SKM-1 (cell line): ENCODE results near the gene MAPK4.

ENCODE experiments used
- DNase-seq: peaks from one replicate; lab custom pipeline; 2025; ENCODE audit not compliant: unreplicated experiment; lab: John Stamatoyannopoulos, UW

MAPK4 gene

GRCh38 chr18:50651334-50651733 is 91.4 kb downstream of the MAPK4 start:
- no peak for DNase-seq

DNA sequence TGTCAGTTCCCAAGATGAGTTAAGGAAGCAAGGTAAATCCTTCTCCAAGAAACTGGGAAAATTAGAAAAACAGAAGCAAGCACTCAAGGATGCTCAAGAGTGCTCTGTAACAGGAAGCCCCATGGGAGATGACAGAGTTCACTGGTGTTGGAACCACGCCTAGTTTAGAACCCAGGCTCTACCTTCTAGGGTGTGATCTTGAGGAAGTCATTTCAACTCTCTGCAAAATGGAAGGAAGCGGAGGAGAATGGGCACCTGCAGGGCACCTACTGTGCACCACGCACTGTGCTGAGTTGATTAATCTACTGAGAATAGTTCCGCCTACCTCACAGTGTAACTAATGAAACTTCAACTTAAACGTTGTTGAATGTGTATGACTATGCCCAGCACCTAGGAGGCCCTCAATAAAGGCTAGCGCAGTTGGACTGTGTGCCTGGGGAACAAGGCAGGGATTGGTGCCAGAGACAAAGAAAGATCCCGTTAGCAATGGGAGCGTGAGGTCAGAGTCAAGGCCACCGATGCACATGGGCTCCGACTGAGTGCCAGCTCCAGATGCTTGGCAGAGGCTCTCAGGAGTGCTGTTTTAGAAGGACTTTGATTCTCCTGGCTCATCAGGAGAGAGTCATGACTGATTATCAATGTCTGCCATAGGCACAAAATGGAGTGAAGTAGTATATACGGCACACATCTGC is 93.7 kb downstream of the MAPK4 start:
- DNase-seq = no peak

- DNase-seq = no peak
Observed at GRCh38 chr18:50654211-50654610, 94.3 kb downstream of the MAPK4 start.

GRCh38 chr18:50654658-50655550 is 95.0 kb downstream of the MAPK4 start:
- no peak for DNase-seq

DNA sequence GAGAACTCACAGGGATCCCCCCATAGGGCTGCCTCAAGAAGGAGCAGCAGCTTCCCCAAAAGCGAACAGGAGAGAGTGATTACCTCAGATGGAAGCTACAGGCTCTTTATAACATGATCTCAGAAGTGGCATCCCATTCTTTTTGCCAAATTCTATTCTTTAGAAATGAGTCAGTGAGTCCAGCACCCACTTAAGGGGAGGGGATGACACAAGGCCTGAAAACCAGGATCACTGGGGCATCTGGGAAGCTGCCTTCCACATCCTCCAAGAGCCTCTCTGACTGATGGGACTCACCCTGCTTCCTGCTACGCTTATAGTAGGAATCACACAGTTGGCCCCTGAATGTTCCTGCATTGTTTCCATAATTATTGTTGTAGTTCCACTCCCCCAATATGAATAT is 96.5 kb downstream of the MAPK4 start:
- no peak for DNase-seq

DNA sequence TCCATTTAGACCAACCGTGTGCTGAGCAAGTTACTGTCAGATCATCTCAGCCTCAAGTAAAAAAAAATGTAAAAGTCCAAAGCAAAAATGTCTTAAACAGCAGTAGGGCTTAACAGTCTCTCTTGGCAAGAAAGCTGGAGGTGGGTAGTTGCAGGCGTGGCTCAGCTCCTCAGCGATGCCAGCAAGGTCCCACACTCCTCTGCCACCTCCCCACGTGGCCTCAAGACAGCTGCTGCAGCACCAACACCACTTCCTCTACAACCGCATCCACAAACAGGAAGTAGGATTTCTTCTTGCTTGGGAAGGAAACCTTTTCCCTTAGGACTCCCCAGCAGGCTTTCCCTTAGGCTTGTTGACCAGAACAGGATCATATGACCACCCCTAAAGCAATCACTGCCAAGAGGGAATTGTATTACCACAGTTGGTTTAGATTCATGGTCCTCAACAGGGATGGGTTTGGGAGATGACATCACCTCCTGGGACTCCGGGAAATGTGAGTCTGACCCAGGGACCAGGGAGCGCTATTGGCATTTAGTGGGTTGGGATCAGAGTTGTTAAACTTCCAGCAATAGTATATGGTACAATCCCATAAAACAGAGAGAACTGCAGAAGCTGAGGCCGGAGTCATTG is 97.1 kb downstream of the MAPK4 start:
- no peak for DNase-seq

GRCh38 chr18:50658601-50659000 is 98.7 kb downstream of the MAPK4 start:
- no peak for DNase-seq

DNA sequence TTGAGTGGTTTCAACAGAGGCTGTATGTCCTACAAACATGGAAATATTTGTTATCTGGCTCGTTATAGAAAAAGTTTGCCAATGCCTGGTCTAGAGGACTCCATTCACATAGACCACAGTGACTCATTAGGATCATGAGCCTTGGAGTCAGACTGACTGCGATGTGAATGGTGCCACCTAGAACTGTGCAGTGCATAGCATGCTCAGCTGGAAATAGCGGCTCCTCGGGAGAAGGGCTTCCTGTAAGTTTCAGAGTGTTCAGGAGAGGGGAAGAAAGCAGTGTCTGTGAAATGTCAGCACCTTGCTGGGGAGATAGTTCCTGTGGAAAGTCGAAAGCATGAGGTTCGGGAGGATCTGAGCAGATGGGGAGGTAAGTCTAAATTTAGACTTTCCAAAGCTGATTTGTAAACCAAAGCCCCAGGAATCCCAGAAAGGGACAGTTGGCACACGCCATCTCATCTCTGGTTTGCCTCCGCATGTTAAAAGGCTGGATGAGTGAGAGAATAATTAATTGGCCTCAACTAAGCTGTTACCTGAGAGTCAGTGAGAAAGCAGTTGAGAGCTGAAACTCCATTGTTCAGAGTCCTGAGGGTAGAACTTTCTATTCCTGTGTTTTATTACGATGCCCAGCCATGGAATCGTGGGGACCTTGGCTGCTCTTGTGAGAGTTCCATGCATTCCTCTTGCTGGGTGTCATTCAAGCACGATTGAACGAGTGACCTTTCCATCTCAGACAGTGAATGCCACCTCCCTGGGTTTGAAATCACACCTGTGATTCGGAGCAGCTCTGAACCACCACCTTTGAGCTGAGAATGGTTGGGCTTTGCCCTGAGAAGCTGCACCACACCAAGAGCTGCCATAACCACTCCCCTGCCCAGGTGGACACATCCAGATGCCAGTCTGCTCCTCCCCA is 99.5 kb downstream of the MAPK4 start:
- no peak for DNase-seq

DNA sequence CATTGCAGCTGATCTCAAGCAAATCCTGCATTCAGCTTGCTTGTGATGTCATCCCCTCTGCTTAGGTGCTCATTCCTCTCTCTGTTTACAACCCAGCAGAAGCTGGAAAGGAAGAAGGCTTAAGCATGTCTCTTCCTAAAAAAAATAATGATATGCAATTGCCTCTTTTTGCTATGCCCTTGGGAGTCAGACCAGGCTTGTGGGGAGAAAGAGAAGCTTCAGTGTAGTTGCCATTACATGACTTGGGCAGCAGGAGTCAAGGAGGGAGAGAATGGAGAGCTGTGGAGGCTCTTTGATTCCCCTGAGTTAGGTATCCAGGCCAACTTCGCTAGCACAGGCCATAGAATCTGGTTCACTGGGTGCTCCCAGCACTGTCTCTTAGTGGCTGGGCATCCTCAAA is 101.1 kb downstream of the MAPK4 start:
- DNase-seq = no peak

GRCh38 chr18:50662177-50662576 is 102.3 kb downstream of the MAPK4 start:
- peak; percentile 8 for DNase-seq

- no peak for DNase-seq
Observed at GRCh38 chr18:50662775-50663383, 103.0 kb downstream of the MAPK4 start.

DNA sequence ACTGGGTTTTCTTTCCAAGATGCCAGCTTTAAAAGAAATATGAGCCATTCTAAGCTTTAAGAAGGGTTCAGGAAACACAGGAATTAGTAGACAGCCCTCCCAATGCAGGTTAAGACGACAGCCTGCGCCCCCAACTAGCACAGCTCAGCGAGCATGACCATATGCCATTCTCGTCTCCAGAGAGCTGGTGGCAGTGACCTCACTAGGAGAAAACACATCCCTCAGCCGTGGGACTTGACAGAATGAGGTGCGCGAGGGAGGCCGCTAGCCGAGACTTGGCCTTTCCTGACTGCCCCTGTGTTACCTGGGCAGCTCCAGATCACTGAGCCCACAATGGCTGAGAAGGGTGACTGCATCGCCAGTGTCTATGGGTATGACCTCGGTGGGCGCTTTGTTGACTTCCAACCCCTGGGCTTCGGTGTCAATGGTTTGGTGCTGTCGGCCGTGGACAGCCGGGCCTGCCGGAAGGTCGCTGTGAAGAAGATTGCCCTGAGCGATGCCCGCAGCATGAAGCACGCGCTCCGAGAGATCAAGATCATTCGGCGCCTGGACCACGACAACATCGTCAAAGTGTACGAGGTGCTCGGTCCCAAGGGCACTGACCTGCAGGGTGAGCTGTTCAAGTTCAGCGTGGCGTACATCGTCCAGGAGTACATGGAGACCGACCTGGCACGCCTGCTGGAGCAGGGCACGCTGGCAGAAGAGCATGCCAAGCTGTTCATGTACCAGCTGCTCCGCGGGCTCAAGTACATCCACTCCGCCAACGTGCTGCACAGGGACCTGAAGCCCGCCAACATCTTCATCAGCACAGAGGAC is 103.9 kb downstream of the MAPK4 start:
- DNase-seq = no peak

DNA sequence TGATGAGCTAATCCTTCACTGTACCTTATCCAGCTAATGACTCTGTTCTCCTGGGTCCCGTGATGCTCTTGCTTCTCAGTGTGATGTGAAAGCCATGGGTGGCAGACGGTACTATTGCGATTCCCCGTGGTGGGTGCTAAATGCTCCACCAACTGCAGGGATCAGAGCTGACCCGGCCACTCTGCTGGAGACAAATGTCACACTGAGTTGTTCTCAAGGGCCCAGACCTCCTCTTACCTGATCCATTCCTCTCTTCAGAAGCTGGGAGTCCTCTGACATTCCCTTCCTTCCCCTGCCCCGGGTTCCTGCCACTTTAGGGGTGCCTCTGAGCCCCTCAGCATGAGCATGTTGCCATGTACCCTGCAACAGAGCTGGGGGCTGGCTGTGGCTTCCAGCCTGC is 105.1 kb downstream of the MAPK4 start:
- no peak for DNase-seq

DNA sequence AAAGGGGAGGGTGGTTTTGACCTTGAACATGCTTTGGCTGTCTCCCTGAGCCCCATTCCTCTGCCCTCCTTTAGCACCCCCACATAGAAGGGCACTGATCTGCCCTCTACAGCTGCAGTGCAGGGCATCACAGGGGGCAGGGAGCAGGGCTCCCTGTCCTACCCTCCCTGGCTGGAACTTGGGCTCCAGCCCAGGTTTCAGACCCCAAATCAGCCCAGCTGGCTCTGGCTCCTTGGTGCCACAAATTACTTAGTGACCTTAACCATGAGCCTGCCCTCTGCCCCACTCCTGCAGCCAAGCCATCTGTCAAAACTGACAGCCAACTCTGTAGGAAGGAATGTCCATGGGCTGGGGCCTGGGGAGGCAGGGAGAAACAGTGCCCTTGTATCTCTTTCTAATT is 105.6 kb downstream of the MAPK4 start:
- no peak for DNase-seq

GRCh38 chr18:50666536-50666935 is 106.6 kb downstream of the MAPK4 start:
- no peak for DNase-seq

DNA sequence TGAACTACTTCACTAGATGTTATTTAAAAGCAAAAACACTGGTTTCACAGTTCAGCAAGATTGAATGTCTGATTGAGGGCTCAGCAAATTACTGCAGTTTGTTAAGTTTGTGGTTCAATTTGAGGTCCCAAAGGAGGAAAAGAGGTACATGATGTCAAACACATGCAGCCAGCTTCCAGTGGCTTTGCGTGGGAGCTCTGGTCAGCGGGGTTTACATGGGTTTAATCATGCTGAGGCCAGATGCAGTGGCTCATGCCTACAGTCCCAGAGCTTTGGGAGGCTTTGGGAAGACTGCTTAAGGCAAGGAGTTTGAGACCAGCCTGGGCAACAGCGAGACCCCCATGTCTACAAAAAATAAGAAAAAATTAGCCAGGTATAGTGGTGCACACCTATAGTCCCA is 111.5 kb downstream of the MAPK4 start:
- DNase-seq = no peak

DNA sequence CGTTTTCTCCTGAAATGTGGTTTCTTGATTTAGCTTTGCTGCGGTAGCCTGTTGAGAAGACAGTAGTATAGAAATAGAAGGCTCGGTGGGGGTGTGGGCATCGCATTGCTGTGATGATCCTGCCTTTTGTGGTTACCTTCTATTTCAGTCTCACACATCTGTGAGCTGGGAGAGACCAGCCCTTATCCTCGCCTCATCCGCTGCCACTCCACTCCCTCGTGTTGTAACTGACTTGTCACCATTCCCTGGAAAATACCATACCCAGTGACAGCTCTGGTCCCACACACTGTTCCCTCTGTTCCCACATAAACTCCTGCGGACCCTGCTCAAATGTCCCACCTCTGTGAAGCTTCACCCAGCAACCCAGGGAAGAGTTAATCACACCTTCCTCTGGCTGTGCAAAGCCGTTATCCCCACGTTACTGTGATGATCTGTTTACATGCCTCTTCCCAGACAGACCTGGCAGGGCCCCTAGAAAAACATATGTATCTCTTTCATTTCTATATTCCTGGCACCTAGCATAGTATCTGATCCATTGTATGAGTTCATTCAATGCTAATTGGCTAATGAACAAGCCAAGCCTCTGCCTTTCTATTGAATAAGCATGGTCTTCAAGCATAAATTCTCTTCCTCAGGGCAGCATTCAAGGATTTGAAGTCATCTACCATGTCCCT is 114.6 kb downstream of the MAPK4 start:
- no peak for DNase-seq

DNA sequence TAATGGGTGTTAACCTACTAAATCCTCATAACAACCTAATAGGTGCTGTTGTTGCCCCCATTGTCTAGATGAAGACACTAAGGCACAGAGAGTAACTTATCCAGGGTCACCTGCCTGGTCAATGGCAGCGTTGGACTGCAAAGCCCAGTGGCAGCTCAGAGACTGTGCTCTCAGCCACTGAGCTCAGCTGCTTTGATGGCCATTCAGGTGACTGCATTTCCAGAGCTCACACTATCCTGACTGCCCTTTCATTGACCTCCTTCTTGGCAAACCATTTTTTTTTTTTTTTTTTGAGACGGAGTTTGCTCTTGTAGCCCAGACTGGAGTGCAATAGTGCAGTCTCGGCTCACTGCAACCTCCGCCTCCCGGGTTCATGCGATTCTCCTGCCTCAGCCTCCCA is 115.2 kb downstream of the MAPK4 start:
- DNase-seq = no peak

DNA sequence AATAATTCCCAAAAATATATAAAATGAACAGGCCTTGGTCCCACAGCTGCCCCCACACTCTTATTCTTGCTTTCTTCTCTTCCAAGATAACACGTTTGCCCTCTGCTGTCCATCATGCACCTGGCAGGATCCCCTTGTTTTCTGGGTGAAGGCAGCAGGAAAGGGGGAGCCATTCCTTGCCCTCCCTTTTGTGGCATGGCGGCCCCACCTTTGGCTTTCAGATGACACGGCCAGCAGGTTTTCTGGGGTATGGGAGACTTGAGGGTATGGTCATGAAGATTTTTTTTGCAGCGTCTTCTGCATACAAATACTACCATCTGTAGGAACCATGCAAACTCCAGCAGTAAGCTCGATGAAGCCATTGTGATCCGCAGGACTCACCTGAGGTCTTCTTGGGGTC is 118.8 kb downstream of the MAPK4 start:
- DNase-seq = no peak
